ENCODE results near the gene ZBTB44.
"Not testable (repeated sequence)": the region's sequence is repeated elsewhere in the genome, so short reads cannot be mapped to it uniquely, and the experiment has no call there.

Gene ZBTB44, protein sequence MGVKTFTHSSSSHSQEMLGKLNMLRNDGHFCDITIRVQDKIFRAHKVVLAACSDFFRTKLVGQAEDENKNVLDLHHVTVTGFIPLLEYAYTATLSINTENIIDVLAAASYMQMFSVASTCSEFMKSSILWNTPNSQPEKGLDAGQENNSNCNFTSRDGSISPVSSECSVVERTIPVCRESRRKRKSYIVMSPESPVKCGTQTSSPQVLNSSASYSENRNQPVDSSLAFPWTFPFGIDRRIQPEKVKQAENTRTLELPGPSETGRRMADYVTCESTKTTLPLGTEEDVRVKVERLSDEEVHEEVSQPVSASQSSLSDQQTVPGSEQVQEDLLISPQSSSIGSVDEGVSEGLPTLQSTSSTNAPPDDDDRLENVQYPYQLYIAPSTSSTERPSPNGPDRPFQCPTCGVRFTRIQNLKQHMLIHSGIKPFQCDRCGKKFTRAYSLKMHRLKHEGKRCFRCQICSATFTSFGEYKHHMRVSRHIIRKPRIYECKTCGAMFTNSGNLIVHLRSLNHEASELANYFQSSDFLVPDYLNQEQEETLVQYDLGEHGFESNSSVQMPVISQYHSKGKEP

DNA sequence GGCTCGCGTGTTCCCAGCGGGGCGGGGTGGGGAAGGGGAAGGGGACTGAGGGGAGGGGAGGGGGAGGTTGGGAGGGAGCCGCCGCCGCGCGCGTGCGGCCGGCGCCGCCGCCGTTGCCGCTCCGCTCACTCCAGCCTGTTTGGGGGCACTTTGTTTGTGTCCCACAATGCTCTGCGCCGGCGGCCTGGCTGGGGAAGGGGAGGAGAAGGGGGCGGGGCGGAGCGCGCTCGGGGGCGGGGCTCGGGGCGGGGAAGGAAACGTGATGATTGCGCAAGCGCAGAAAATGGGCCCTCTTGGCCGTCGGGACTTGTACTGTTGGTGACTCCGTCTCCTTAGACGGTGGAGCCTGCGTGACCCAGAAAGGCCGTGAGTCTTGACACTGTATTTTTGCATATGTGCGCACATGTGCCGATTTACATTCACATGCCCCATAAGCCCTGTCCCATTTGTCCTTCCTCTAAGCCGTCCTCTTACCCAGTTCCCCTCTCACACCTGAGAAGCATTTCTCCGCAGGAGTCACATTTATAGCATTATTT lies at the start of gene ZBTB44:
Gene ZBTB44 (minus strand): TSS at position 168 of the 536 bp plus-strand sequence. CDS start 53,044 bp downstream, outside the sequence.
- peak; percentile 96 for DNase-seq

DNA sequence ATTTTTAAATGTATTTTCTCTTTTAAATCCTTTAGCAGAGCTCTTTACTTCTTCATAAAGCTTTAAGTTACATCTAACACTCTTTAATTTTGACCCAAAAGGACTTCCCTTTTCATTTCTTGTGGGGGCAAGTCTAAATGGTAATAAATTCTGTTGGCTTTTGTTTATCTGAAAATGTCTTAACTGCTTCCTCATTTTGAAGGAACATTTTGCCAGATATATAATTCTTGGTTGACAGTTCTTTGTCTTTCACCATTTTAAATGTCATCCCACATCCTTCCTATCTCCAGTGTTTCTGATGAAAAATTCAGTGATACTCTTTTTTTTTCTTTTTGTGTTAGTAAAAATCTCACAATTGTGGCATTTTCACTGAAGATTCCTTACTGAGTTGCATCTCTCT lies 44.7 kb upstream of the ZBTB44 start:
- no peak for DNase-seq

DNA sequence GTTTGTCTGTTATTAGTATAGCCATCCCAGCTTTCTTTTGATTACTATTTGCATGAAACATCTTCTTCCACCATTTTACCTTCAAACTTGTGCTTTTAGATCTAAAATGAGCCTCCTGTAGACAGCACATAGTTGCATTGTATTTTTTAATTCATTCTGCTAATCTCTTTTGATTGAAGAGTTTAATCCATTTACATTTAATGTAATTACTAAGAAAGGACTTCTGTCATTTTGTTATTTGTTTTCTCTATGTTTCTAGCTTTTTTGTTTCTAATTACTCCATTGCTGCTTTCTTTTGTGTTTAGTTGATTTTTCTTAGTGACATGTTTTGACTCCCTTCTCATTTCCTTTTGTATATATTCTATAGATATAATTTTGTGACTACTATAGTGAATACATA lies 43.7 kb upstream of the ZBTB44 start:
- no peak for DNase-seq

DNA sequence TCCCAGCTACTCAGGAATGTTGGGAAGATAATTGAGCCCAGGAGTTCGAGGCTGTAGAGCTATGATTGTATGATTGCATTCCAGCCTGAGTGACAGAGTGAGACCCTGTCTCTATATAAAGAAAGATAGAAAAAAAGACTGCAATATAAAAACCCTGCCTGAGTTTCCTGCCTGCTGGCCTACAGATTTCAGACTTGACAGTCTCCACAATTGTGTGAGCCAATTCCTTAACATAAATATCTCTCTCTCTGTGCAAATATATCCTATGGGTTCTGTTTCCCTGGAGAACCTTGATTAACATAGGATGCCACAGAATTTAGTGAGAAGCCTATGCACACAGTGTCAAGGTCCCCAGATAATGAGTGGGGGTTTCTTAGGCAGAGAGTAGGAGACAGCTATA lies 32.5 kb upstream of the ZBTB44 start:
- DNase-seq: no peak

DNA sequence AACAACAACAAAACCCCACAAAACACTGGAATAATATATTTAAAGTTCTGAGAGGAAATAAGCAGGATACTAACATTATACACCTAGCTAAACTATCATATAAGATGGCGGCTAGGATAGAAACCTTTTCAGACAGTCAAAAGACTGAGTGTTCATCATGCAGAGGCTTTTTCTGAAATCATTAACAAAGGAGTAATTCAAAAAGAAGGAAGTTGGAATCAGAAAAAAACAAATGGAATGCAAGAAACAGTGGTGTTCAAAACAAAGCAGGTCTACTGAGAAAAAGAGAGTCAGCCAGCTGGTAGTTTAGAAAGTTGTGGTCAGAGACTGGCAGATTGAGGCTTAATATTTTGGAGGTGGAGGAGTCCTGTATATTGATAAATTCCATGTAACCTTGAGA lies 30.1 kb upstream of the ZBTB44 start:
- DNase-seq: no peak

DNA sequence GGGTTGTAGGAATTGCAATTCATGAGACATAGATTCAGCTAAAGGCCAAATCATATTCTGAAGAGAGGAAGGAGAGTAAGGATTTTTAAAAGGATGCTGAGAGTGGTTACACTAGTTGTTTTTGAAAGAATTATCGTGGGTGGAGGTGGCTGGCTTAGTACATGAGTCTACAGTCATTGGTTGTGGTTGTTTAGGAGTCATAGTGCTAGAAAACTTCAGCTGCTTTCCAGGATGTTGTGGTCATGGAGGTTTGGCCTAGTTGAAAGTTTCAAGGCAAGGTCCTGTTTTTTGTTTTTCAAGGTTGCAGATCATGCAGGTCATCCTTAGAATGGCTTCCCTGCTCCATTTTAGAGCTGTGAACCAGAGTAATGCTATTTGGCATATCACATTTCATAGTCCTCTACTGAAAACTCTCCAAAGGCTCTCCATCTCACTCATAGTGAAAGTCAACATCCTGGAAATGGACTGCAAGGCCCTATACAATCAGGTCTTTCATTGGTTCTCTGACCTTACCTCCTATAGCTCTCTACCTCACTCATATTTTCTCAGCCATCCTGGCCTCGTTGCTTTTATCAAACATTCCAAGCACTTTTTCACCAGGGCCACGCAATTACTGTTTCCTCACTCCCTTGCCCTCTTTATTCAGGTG lies 26.1 kb upstream of the ZBTB44 start:
- no peak for DNase-seq

DNA sequence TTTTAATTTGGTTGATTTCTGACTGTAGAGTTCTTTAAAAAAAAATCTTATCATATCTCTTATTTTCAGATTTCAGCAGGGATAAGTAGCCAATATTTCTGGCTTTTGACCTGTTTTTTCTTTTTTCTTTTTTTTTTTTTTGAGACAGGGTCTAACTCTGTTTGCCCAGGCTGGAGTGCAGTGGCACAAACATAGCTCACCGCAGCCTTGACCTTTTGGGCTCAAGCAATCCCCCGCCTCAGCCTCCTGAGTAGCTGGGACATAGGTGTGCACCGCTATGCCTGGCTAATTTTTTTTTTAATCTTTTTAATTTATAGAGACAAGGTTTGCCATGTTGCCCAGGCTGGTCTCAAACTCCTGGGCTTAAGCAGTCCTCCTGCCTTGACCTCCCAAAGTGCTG lies 23.9 kb upstream of the ZBTB44 start:
- no peak for DNase-seq

DNA sequence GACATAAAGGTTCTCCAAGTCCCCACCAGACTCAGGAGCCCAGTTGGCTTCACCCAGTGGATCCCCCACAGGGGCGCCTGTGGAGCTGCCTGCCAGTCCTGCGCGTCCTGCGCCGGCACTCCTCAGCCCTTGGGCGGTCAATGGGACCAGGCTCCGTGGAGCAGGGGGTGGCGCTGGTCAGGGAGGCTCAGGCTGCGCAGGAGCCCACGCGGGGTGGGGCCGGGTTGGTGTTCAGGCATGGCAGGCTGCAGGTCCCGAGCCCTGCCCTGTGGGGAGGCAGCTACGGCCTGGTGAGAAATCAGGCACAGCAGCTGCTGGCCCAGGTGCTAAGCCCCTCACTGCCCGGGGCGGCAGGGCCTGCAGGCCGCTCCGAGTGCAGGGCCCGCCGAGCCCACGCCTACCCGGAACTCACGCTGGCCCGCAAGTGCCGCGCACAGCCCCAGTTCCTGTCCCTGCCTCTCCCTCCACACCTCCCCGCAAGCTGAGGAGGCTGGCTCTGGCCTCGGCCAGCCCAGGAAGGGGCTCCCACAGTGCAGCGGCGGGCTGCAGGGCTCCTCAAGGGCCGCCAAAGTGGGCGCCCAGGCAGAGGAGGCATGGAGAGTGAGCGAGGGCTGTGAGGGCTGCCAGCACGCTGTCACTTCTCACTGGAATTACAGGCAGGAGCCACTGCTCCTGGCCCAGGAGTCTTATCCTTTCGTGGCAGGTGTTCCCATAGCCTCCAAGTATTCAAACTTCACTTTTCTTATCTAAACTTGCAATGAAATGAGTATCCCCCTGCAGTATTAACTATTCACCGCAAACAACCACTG lies 22.8 kb upstream of the ZBTB44 start:
- DNase-seq: no peak

DNA sequence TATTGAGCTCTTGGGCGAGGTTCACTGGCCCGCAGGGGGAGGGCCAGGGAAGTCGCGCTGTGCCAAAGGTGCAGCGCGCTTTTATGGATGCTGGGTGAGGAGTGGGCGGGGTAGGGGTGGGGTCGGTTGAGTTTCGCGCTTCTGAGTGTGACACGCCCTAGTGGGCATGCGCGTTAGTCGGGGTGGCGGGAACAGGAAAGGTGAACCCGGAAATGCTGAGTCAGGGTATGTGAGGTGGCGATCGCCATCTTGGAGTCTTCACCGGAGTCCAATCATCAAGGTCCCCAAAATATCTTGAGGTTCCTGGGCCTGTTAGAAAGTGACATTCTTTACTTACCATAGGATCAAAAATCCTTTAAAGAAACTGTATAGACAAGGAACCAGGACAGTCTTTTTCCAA lies 16.7 kb upstream of the ZBTB44 start:
- not testable (repeated sequence) for DNase-seq

DNA sequence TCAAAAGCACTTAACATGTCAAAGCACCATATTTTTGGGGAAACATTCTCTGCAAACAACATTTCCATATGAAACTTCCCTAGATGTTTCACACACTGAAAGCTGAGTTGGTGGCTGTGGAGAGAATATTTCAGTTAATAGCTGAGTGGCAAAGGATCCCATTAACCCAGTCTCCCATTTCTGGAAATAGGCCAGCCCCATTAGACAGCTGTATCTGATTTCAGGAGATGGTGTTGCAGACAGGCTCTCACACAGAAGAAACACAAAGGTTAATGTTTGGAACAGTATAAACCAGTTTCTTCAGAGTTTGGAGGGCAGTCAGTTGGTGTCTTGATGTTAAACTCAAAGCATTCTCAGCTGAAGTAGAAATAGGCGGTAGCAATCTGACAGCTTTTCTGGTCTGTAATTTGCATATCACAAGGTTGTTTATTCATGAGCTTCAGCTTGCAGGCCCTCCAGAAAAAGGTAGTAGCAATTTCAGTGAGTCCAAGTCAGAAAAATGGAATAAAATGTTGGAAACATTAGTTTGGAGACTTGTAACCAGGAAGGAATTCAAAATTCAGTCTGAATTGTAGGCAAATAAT lies 15.5 kb upstream of the ZBTB44 start:
- no peak for DNase-seq

DNA sequence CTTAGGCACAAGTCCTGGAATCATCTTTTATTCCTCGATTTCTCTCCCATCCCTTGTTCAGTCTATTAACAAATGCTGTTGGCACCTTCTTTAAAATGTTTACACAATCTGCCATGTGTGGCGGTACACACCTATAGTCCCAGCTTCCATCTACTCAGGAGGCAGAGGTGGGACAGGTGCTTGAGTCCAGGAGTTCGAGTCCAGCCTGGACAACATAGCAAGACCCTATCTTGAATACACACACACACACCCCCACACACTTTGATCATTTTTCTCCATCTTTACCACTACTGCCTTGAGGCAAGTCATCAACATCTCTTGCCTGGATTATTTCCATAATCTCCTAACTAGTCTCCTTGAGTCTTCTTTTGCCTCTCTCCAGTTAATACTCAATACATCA lies 13.7 kb upstream of the ZBTB44 start:
- DNase-seq: no peak

DNA sequence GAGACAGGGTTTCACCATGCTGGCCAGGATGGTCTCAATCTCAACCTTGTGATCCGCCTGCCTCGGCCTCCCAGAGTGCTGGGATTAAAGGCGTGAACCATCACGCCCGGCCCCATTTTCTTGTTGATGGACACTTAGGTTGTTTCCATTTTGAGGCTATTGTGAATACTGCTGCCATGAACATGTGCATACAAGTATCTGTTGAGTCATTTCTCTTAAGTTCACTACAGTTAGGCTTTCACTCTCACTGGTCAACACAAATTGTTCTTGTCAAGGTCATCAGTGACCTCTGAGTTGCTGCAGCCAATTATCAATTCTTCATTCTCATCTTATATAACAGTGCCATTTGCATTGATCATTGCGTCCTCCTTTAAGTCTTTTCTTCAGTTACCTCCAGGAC lies 13.0 kb upstream of the ZBTB44 start:
- no peak for DNase-seq

DNA sequence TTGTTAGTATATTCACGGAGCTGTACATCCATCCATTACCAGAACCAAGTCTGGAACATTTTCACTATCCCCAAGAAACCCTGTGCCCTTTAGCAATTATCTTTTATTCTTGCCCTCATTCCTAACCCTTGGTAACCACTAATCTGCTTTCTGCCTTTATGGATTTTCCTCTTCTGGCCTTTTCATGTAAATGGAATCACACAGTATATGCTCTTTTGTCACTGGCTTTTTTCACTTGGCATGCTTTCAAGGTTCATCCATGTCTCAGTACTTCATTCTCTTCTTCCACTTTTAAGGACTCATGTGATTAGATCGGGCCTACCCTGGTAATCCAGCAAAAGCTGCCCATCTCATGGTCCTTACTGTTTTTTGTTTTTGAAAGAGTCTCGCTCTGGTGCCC lies 11.0 kb upstream of the ZBTB44 start:
- no peak for DNase-seq

DNA sequence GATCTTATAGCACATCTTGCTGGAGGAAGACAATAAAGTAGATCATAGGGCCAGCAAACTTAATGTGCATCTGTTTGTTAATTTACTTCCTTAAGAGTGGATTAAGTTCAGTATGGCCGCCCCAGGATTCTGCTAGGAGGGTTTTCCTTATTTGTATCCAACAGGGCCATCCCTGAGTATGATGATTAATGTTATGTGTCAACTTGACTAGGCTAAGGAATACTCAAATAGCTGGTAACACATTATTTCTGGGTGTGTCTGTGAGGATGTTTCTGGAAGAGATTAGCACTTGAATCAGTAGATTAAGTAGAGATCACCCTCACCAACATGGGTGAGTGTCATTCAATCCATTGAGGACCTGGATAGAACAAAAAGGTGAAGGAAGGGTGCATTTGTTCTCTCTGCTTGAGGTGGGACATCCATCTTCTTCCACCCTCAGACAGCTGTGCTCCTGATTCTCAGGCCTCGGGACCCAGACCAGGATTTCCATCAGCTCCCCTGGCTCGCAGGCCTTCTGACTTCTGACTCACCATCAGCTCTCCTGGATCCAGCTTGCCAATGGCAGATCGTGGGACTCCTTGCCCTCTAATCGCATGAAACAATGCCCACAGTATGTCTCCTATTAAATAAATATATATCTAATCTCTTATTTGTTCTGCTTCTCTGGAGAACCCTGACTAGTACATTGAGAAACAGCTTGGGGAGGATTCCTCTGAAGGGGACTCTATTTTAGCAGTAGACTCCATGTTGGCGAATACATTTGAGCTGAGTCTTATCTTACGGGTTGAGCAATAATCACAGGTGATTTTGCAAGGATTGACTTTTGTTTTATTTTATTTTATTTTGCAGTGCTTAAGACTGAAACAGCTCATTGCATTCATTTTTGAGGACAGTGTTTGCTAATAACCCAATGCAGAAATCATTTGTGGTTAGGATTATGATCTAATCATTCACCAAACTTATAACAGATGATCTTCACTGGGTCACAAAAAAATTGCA lies 9.0 kb upstream of the ZBTB44 start:
- no peak for DNase-seq

DNA sequence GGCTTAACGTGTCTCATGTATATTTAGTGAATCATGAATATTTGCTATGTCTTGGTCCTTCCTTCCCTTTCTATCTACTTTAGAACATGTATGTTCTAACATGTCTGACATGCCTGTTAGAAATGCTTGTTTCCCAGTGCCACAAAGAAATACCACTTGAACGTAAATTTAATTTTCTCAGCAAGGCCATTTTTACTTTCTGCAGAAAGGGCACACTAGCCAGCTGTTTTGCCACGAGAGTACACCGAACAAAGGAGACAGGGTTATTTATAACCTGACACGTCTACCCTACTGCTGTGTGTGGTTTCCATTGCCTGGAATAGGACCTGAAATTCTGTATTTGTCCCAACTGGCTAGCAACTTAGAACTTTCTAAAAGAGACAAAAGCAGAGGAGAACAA lies 7.4 kb upstream of the ZBTB44 start:
- no peak for DNase-seq

DNA sequence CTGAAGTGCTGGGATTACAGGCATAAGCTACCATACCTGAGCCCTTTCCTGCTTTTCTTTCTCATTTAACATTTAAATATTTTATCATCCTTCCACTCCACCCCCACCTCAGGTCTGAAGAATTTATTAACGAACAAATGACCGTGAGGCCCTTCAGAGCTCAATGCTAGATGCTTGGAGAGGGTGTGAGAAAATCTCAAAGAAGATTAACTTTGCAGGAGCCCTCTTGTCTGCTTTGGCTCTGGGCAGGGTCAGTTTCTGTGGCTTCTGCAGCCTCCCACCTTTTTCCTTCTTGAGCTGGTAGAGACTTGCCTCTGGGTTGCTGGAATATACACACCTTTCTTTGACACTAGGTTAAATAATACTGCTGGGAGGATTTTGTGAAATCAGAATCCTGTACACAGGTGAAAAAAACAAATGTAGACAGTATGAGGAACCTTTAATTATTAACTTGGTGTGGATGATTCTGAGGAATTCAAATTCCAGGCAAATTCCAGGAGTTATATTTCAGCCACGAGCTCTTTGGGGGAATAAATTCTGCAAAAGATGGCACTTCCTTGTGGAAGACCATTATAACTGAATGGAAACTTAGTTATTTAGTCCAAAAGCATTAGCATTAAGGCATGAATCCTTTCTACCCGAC lies 3.4 kb upstream of the ZBTB44 start:
- no peak for DNase-seq

DNA sequence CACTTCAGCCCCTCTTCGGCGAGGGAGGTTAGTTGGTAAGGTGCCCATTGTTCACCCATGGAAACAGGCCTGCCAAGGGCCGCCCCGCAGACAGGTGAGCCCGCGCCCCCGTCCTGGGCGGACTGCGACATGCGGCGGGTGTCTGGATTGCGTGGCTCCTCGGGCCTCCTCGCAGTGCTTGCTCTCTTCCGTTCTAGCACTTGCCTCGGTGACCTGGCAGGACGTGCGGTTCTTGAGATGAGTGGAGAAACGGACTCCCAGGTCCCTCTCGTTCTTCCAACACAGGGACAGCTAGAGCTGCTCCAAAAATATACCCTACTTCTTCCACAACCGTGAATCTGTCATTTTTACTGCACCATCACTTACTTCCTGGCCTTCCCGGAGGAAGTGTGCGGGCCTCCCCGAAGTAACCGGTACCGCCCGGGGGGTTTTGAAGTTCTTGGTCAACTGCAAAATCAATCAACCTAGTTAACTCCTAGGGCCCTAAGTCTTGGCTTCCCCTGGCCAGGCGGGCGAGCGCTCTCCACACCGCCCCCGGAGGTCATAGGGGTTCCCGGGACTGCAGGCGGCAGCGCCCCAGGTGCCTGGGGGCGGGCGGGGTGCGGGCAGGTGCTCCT lies 745 bp upstream of the ZBTB44 start:
- DNase-seq: peak; percentile 85

DNA sequence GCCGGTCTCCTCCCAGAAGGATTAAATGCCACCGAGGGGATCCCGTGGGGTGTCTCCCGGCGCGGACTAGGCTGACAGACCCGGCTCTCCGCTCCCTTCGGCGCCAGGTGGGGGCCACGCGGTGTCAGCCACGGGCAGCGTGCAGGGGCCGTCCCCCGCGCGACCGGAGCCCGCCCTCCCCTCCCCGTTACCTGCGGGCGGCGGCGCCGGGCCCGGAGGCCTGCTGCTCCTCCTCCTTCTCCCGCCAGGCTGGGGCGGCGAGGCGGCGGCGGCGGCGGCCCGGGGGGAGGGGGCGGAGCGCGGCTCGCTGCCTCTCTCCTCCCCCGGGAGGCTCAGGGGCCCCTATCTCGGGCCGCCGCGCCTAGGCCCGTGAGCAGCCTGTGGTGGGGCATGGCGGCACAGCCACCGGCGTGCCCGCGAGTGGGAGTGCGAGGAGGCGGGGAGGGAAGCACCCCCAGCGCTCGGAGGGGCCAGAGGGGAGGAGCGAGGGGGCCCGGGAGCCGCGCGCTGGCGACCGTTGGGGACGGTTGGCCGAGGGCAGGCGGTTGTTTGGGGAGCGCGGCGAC lies 450 bp downstream of the ZBTB44 start:
- DNase-seq: peak; percentile 90

DNA sequence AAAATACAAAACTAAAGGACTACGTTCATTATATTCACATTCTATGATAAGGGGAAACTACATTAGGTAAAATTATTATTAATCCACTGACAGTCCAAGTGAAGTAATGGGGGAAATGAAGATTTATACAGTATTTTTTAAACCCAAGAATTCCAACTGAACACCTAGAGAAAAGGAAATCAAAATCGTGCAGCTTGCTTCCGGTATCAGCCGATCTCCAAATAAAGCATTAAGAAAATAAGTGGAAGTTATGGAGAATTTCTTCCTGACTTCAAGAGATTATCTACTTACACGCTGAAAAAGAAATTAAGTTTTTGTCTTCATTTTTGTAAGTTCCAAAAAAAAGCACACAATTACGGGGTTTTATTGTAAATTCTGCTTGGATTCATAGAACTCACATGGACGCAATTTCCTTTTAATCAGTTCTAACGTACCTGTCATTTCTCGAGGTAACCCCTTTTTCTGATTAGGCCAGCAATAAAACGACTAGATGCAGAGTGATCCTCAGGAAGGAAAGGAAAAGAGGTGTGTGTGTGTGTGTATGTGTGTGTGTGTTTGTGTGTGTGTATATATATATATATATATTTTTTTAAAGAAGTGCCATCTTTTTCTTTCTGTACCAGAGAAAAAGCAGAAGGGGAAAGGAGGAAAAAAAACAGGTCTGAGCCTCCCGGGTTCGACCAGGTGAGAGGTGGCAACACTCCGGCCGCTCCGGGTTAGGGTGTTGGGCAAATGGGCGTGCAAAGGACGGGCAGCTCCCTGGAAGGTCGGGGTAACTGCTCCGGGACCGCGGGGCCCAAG lies 1.1 kb downstream of the ZBTB44 start:
- no peak for DNase-seq

All from activated effector memory CD4-positive, alpha-beta T cell treated with anti-CD3 and anti-CD28 coated beads, Interleukin-2, amount 50 U/mL, for 16 hours (primary cell).